CD4-positive, alpha-beta T cell treated with Interleukin-10 for 1 hour (primary cell): ENCODE results near the gene SPDEF.

Experiments used
- DNase-seq: peaks from one replicate; pipeline ENCODE4 v3.0.0-alpha.2; 2020

Gene SPDEF

DNA sequence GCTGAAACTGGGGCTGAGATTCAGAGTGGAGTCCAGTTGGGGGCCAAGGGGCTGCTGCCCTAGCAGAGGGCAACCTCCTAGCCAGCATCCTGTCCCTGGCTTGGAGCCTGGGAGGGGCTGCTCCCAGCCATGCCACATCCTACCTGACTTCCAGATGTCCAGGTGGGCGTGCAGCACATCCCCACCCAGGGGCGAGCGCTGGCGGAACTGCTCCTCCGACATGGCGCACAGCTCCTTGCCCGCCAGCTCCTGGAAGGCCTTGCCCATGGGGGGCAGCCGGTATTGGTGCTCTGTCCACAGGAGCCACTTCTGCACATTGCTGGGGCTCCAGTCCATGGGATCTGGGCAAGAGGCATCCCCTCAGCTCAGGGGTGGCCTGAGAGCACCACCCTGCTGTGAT is 15.3 kb downstream of the SPDEF start:
- no peak for DNase-seq

DNA sequence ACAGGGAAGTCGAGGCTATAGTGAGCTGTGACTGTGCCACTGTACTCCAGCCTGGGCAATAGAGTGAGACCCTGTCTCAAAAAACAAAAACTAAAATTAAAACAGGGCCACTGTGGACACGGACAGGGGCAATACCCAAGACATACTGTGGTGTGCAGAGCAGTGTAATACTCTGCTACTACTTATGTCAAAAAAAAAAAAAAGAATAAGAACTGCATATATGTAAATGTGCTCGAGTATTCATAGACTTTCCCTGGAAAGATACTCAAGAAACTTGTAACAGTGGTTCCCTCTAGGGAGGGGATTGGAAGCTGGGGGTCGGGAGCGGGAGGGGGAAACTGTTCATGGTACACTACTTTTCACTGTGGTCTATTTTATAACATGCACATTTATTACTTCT is 15.9 kb downstream of the SPDEF start:
- DNase-seq = no peak

DNA sequence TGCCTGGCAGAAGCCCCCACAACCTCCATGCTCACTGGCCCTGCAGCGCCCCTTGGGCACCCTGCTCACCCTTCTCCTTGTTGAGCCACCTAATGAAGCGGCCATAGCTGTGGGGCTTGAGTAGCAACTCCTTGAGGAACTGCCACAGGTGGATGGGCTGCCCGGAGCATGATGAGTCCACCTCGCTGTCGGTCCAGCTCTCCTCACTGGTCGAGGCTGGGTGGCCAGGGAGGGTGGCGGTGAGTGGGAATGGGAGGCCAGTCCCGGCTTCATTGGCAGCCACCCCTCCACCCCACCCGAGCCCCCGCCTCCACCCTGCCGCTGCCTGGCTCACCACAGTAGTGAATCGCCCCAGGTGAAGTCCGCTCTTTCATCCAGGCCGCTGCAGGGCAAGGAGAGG is 16.9 kb downstream of the SPDEF start:
- no peak for DNase-seq

DNA sequence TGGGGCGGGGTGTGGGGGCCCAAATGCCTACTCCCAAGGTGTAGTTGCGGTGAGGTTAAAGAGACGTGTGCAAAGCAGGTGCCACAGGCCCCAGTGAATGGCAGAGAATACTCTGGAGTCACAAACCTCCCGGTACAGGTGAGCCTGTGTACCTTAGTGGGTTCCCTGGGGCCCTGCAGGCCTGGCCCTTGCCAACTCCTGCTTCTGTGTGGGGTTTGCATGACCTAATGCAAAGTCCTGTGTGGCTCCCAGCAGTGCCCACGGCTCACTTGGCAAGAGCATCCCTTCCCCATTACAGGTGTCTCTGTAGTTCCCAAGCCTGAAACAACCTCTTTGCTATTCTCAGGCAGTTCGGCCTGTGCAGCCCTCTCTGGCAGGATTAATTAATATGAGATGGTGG is 17.5 kb downstream of the SPDEF start:
- no peak for DNase-seq

DNA sequence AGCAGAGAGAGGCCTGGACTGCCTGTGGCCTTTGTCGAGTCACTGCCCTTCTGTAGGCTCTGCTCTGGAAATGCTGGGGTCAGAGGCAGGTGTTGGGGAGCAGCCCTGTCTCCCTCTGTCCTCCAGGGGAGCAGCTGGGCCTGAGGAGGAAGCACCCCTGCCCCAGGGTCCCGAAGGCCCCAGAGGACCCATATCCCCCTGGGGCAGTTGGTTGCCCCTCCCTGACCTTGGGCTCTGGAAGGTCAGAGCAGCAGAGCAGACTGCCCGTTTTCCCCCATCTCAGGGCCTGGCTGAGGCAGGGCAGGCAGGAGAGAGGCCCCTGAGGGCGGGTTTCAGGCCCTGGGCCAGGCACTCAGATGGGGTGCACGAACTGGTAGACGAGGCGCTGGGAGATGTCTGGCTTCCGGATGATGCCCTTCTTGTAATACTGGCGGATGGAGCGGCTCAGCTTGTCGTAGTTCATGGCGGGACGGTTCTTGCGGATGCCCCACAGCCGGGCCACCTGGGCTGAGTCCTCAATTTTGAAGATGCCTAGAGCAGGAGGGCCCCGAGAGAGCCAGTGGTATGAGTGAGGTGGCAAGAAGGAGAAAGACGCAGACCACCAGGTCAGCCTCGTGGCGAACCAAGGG is 18.1 kb downstream of the SPDEF start:
- DNase-seq = no peak

DNA sequence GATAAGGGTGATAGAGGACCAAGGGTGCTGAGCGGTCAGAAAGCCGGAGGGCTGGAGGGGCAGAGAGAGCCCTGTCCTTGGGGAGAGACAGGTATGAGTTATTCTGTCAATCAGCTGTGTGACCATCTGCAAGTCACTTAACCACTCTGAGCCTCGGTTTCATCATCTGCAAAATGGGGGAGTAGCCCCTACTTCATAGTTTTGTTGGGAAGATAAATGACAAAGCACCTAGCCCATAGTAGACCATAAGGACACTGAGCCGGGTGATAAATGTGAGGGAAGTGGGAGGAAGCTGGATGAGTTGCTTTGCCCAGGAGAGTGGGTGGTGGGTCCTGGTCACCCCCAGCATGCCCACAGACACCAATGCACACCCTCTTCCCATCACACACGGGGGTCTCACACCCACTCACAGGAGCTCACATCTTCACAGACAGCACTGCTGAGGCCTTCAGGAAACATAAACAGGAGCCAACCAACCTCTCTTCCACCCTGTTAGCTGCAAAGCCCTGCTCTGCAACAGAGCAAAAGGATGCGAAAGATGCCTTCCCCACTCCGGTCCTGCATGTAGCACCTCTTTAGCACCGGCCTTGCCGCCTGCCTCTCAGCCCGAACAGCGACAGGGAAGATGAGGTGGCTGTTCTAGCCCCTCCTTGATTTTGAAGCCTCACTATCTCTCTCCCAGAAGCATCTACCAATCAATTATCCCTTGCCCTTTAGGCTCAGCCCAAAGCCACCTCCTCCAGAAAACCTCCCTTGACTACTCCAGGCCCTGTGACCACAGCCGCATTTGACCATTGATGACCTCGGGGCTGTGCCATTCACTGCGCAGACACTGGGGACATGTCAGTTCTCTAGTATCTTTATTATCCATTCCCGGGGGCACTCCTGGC is 18.9 kb downstream of the SPDEF start:
- DNase-seq = no peak

DNA sequence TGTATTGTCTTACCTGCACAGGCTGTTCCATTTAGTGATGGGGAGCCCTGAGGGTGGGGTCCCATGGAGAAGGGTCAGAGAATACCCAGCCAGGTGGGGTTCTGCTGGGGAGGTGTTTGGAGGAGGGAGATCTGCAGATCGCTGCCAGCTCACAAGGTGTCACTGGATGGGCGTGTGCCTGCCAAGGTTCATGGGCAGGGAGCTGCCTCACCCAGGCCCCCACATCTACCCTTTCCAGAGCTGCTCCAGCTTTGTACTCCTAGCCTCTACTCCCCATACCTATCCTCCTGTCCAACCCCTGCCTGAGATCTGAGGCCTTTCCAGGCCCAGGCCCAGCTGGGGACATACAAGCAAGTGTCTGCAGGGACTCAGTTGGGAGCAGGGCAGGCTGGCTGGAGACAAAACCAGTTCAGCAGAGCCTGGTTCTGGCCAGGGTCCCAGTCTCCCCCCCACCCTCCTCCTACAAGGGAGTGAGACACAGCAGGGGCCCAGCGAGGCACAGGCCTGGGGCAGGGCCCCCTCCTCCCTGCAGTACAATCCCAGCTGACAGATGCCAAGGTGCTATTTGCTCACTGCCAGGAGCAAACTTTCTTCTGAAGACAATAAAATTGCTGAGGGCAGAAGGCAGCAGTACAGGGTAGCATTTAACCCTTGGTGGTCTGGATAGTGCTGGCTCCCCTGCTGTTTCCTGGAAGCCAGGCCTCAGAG is 19.7 kb downstream of the SPDEF start:
- DNase-seq = no peak

DNA sequence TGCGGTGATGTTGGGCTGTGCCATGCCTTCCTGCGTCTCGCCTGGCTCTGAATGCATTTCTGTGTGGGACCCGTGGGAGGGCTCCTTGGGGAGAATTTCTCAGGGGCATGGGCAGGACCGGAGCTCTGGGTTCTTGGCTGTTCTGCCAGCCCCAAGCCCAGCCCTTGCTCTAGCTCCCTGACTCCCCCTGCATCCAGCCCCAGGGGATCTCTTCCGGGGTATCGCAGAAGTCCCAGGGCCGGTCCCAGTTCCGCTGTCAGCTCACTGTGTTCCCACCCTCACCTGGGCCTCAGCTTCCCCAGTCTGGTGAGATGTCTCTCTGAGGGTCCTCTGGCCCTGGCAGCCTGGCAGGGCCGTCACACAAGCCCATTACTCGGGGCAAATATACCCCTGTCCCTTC is 20.5 kb downstream of the SPDEF start:
- DNase-seq = no peak

DNA sequence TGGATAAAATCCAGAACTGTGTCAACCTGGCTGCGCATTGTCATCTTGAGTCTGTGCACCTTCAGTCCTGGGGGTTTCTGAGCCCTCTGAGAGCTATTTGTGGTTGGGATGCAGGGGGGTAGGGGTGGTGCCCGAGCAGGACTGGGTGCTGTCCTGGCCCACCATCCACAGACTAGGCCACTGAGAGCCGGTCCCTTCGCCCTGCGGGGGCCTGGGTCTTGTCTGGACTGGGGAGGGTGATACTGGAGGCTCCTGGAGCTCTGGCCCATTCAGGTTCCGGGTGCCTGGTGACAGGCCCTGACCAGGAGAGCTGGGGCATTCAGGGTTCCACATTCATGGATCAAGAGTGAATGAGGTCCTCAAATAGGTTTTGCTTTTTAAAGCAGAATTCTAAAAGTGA is 20.9 kb downstream of the SPDEF start:
- DNase-seq = no peak

DNA sequence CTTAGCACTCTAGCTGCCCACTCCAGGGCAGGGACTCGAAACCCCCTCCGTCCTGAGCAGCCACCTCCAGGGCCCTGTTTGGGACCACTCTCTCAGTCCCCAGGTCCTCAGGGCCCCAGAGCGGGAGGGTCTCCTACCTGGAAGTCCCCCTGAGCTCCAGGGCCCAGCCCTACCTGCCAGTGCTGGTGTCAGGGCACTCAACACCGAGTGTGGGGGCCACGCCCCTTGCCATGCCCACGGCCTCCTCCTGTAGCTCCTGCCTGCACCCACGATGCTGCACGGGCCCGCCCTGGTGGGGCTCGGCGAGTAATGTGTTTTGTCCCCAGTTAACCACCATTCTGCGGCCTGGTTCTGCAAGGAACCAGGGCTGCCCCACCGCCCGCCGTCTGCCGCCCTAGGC is 21.5 kb downstream of the SPDEF start:
- no peak for DNase-seq

DNA sequence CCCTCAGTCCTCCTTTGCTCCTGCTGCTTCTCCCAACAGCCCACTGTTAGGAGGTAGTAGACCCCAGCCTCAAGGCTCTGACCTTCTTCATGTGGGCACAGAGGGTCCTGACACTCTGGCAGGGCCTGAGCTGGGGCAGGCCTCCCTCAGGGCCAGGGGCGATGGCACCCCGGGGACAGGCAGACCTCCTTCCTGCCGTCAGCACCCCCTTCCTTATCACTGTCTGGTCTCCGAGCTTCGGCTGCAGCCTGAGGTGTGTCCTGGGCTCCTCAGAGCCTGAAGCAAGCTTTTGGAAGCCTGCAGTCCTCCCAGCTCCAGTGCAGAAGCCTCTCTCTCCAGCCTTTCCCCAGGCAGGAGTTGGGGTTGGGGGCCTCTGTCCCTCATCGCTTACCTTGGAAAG is 22.0 kb downstream of the SPDEF start:
- no peak for DNase-seq

DNA sequence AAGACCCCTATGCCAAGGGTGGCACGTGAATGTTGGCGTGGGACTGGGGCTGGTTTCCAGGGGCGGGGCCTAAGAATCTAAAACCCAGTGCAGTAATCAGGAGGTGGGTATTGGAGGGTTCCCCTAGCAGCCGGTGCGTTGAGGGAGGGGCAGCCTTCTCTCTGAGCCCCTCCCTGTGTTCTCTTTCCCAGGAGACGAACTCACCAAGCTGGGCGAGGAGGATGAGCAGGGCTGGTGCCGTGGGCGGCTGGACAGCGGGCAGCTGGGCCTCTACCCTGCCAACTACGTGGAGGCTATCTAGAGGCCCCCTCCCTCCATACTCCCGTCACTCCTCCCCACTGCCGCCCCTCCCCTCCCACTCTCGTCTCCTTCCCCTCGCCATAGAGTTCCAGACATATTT is 23.9 kb downstream of the SPDEF start:
- no peak for DNase-seq

DNA sequence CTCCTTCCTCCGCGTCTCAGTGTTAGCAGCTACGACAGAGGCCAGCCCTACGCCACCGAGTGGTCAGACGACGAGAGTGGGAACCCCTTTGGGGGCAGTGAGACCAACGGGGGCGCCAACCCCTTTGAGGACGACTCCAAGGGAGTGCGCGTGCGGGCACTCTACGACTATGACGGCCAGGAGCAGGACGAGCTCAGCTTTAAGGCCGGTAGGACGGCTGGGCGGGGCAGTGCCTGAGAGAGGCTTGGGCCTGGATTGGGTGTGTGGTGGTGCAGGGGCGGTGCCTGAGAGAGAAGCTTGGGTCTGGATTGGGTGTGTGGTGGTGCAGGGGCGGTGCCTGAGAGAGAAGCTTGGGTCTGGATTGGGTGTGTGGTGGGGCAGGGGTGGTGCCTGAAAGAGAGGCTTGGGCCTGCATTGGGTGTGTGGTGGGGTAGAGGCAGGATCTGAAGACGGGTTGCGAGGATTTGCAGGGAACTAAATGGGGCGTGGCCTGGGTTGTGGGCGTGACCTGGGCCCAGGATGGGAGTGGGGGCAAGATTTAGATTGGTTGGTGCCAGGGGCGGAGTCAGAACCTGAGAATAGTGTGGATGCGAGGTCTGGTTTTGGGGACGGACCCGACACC is 24.4 kb downstream of the SPDEF start:
- DNase-seq = peak; percentile 24

DNA sequence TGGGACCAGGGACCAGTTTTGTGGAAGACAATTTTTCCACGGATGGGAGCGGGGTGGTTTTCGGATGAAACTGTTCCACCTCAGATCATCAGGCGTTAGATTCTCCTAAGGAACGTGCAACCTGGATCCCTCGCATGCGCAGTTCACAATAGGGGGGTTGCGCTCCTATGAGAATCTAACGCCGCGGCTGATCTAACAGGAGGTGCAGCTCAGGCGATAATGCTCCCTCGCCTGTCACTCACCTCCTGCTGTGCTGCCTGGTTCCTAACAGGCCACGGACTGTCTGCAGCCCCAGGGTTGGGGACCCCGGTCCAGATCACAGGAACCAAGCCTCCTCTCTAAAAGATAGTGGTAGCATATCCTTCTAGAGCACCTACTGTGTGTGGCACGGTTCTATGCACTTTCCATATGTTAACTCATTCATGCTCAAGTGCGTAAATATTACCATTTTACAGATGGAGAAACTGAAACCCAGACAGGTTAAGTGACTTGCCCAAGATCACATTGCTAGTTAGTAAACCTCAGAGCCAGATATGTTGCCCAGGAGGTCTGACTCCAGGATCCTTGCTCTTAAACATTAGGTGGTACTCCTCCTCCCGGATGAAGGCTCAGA is 25.3 kb downstream of the SPDEF start:
- no peak for DNase-seq

DNA sequence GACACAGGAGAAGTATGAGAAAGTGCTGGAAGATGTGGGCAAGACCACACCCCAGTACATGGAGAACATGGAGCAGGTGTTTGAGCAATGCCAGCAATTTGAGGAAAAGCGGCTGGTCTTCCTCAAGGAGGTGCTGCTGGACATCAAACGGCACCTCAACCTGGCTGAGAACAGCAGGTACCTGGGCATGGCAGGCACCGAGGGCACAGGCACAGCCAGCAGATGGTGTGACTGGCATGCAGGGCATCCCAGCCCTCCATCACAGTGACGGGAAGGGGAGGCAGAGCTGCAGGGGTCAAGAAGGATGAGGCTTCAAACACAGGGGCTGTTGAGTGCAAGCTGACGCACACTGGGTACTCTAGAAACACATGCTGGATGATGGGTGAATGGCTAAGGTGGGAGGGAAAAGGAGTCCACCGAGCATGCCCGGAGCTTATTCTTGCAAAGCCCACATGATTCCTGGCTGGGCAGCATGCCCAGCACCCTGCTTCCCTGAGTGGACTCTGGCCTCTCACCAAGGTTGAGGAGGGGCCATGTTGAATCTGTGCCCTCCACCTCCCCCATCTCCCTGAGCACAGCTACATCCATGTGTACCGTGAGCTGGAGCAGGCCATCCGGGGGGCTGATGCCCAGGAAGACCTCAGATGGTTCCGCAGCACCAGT is 26.3 kb downstream of the SPDEF start:
- DNase-seq = no peak

DNA sequence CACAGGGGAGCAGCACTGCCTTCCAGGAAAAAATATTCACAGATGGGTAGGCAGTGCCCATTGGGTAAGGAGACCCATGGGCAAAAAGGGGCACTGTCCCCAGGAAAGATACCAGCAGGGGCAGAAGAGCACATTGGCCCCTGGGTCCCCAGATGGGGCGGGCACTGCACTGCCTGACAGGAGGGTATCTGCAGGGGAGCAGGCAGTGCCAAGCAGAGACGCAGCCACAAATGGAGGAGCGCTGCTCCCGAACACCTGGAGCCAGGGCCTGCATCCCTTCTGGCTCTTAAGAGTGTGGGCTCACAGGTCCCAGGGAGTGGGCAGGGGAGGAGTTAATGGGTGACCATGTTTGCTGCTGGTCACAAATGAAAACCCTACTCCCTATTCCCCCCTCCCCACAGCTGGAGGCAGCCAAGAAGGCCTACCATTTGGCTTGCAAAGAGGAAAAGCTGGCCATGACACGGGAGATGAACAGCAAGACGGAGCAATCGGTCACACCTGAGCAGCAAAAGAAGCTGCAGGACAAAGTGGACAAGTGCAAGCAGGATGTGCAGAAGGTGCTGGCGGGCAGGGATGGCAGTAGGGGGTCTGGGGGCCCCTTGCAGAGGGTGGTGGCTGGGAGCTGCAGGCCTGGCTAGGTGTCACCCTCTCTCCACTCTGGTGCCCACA is 27.0 kb downstream of the SPDEF start:
- DNase-seq = no peak

DNA sequence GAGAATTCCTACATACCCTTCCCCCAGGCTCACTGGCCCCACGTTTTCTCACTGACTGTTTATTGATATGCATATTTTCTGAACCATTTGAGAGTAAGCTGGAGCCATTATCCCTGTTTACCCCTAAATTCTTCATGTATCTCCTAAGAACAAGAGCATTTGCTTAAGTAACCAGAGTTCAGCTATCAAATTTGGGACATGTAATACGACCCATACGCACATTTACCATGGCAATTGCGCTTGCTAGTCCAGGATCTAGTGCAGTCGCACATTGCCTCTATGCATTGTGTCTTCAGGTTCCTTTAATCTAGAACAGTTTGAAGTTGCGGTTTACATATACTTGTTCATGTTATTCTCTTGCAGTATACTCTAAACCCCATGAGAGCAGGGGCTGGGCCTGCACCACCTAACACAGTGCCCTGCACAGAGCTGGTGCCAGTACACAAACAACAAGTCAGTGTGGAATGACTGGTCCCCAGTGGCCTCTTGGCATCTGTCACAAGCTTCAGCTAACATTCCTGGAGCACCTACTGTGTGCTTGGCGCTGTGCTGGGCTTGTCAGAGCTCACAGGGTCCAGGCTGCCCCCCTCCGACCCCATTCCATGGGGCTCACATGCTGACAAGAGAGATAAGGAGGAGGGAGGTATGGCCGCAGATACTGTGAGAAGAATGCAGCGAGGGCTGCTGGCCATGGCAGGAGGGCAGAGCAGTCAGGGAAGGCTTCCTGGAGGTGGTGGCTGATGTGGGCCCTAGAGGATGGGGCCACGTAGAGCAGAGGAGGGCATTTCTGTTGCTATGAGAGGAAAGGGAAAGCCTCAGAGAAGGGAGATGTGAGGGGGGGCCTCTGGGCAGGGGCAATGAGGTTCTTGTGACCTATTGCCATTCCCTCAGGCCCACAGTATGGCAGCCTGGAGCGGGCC is 28.1 kb downstream of the SPDEF start:
- DNase-seq = no peak

DNA sequence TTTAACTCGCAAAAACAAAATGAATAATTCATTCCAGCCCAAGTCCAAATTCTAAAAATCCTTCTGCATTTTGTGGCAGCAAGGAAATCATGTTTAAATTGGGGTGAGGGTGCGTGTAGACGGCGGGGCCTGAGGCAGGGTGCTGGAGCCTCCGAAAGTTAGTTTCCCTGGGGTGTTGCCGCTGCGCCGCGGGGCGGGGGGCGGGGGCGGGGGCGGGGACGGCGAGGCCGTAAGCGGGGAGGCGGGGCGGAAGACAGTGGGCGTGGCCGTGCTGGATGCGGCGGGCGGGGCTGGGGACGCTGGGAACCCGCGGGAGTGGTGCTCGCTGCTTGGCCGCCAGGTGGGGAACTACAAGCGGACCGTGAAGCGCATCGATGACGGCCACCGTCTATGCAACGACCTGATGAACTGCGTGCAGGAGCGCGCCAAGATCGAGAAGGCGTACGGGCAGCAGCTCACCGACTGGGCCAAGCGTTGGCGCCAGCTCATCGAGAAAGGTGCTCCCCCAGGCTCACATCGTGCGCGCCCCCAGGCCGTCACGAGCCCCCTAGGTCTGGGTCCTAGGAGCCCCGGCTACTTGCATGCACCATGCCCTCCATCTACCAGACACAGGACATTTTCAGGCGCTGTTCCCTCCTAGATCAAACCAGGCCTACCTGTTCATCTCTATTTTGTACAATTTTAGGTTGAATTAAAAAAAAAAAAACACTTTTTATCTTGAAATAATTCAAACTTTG is 29.0 kb downstream of the SPDEF start:
- peak; percentile 96 for DNase-seq

DNA sequence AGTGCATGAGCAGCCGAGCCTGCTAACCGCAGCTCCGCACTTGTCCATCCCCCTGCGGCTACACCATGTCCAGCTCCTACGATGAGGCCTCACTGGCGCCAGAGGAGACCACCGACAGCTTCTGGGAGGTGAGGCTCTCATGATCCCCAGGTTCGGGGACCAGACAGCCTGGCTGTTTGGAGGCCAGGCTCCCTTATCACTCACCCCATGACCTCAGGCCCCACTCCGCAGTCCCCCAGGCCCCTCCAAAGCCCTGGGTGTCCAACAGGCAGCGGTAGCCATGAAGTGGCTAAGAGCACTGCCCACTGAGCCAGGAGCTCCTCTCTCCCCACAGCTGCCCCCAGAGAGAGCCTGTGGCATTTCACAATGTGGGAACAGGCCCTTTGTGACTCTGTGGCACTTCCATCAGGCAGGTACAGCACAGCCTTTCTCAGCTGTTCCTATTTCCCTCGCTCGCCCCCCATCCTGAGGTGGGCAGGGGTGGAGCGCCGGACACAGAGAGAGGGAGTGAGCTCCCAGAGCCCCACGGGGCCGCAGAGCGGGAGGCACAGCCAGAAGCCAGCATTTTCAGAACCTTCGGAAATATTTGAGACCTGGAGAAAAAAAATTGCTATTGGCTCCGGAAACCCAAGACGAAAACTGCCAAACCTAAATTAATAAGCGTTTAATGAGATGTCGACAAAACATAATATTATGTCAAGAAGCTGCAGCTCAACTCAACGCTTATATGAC is 29.7 kb downstream of the SPDEF start:
- no peak for DNase-seq
